ENCODE data around the gene OR6C76. TPM values are rescaled to one million over a fixed set of nuclear protein-coding genes. Genes with fewer than 3 reads are reported as not detected.

The OR6C76 gene
- total RNA-seq, 1 donor from 2014 or later = not detected

DNA sequence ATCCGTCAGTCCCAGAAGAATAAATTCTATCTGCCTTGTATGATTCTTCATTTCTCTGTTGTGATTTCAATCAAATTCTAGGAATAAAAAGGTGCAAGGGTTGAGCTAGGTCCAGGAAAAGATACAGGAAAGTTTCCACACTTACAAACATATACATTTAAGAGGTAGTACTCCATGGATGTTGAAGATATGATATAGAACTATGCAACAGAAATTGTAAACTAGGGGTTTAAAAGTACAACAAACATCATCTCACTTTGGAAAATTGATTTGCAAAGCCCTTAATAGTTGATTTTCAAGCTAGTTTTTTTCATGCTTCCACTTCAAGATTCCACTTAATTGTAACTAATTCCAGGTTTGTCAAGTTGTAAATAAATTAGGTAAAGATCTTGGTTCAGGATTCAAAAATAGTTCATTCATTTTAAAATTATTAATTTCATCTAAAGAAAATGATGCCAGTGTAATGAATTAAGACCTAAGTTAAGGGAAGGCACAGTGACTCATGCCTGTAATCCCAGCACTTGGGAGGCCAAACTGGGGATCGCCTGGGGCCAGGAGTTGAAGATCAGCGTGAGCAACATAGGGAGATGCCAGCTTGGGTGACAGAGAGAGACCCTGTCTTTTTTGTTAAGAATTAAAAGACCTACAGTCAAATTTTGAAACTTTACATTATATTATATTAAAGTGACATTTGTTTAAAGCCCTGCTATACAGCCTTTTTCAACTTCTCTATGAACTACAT lies 44.2 kb downstream of the OR6C76 start, which contains the start of gene OR6C70:
Gene OR6C70 (minus strand): TSS at position 51 of the 742 bp plus-strand sequence. CDS start 0 bp downstream, at position 51.
- peaks cover 8% of the 10 kb centered on the region for H3K27me3 Mint-ChIP-seq (ENCODE audit: unreplicated experiment)
- no peak for DNase-seq (ENCODE audit: extremely low spot score, unreplicated experiment)
- no peaks in the 10 kb centered on the region for H3K4me1 Mint-ChIP-seq (ENCODE audit: unreplicated experiment)
- TF ChIP-seq, protein P1, sequence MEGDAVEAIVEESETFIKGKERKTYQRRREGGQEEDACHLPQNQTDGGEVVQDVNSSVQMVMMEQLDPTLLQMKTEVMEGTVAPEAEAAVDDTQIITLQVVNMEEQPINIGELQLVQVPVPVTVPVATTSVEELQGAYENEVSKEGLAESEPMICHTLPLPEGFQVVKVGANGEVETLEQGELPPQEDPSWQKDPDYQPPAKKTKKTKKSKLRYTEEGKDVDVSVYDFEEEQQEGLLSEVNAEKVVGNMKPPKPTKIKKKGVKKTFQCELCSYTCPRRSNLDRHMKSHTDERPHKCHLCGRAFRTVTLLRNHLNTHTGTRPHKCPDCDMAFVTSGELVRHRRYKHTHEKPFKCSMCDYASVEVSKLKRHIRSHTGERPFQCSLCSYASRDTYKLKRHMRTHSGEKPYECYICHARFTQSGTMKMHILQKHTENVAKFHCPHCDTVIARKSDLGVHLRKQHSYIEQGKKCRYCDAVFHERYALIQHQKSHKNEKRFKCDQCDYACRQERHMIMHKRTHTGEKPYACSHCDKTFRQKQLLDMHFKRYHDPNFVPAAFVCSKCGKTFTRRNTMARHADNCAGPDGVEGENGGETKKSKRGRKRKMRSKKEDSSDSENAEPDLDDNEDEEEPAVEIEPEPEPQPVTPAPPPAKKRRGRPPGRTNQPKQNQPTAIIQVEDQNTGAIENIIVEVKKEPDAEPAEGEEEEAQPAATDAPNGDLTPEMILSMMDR (IDR thresholded peaks at IDR 0.05) = no peak
- H3K36me3 Mint-ChIP-seq (ENCODE audit: unreplicated experiment) = no peaks in the 10 kb centered on the region
- H3K4me3 Mint-ChIP-seq (ENCODE audit: unreplicated experiment) = no peak within 1 kb of the TSS
- no peak within 1 kb of the TSS for H3K27ac Mint-ChIP-seq (ENCODE audit: unreplicated experiment)
- H3K9me3 Mint-ChIP-seq (ENCODE audit: unreplicated experiment) = no peaks in the 10 kb centered on the region

DNA sequence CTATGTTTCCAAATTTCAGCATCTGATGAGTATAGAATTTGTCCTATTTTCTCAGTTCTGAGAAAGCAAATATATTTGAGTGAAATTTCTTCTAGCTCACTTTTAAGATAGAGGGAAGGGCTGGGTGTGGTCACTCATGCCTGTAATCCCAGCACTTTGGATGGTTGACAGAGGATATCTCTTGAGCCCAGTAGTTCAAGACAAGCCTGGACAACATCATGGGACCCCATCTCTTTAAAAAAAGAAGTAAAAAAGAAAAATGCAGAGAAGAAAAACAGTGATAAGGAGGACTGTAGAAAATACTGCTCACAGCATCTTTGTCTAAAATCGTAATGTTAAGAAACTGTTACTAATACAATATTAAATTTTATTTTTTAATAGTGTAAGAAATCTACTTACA lies 46.2 kb downstream of the OR6C76 start:
- Mint-ChIP-seq H3K27me3 (ENCODE audit: unreplicated experiment) (peaks cover 10% of the 10 kb centered on the region), H3K36me3 (ENCODE audit: unreplicated experiment) (no peaks in the 10 kb centered on the region), H3K4me1 (ENCODE audit: unreplicated experiment) (no peaks in the 10 kb centered on the region), H3K9me3 (ENCODE audit: unreplicated experiment) (no peaks in the 10 kb centered on the region), H3K27ac (ENCODE audit: unreplicated experiment) (no peak overlapping the region), H3K4me3 (ENCODE audit: unreplicated experiment) (no peak overlapping the region)
- TF ChIP-seq, protein P1 (IDR thresholded peaks at IDR 0.05) = no peak
- DNase-seq (ENCODE audit: extremely low spot score, unreplicated experiment) = no peak

Other genes starting within 250 kb of the OR6C76 start
- not detected in 2 replicates for gene OR10A7, start 205.2 kb upstream of the OR6C76 start, total RNA-seq
- gene OR6C74, start 181.6 kb upstream of the OR6C76 start, total RNA-seq = not detected in 2 replicates
- not detected in 2 replicates for gene OR6C6, start 129.7 kb upstream of the OR6C76 start, total RNA-seq
- not detected in 2 replicates for gene OR6C1, start 111.9 kb upstream of the OR6C76 start, total RNA-seq
- gene OR6C3, start 95.5 kb upstream of the OR6C76 start, total RNA-seq = not detected in 2 replicates
- gene OR6C75, start 63.3 kb upstream of the OR6C76 start, total RNA-seq = not detected in 2 replicates
- gene OR6C65, start 25.7 kb upstream of the OR6C76 start, total RNA-seq = not detected in 2 replicates
- not detected in 2 replicates for gene OR6C2, start 17.8 kb downstream of the OR6C76 start, total RNA-seq
- not detected in 2 replicates for gene OR6C70, start 43.9 kb downstream of the OR6C76 start, total RNA-seq
- gene OR6C68, start 66.1 kb downstream of the OR6C76 start, total RNA-seq = not detected in 2 replicates
- gene OR6C4, start 123.3 kb downstream of the OR6C76 start, total RNA-seq = not detected in 2 replicates
- not detected in 2 replicates for gene OR2AP1, start 146.2 kb downstream of the OR6C76 start, total RNA-seq
- gene OR10P1, start 210.6 kb downstream of the OR6C76 start, total RNA-seq = not detected in 2 replicates